Cortex of kidney (tissue), 1 donor: Measurements from ENCODE around the gene EPHB1.
"Not testable (repeated sequence)": the region's sequence is repeated elsewhere in the genome, so short reads cannot be mapped to it uniquely, and the experiment has no call there.

ENCODE experiments used
- DNase-seq: peaks from one replicate; lab custom pipeline; 2025; lab: John Stamatoyannopoulos, UW

The EPHB1 gene

GRCh38 chr3:135084405-135084804 is 289.3 kb downstream of the EPHB1 start:
- no peak for DNase-seq

GRCh38 chr3:135084976-135085375 is 289.9 kb downstream of the EPHB1 start:
- no peak for DNase-seq

GRCh38 chr3:135085652-135086436 is 290.8 kb downstream of the EPHB1 start:
- no peak for DNase-seq

- DNase-seq = no peak
Observed at GRCh38 chr3:135087782-135088181, 292.7 kb downstream of the EPHB1 start.

GRCh38 chr3:135089451-135089850 is 294.4 kb downstream of the EPHB1 start:
- no peak for DNase-seq

- DNase-seq = no peak
Observed at GRCh38 chr3:135090020-135090717, 295.1 kb downstream of the EPHB1 start.

- DNase-seq = no peak
Observed at GRCh38 chr3:135091946-135092345, 296.9 kb downstream of the EPHB1 start.

GRCh38 chr3:135093121-135093520 is 298.1 kb downstream of the EPHB1 start:
- DNase-seq = no peak

GRCh38 chr3:135097276-135097946 is 302.4 kb downstream of the EPHB1 start:
- no peak for DNase-seq

- no peak for DNase-seq
Observed at GRCh38 chr3:135099734-135100355, 304.8 kb downstream of the EPHB1 start.

- DNase-seq = no peak
Observed at GRCh38 chr3:135100366-135100765, 305.3 kb downstream of the EPHB1 start.

- DNase-seq = no peak
Observed at GRCh38 chr3:135103917-135104316, 308.9 kb downstream of the EPHB1 start.

GRCh38 chr3:135106445-135106844 is 311.4 kb downstream of the EPHB1 start:
- DNase-seq = no peak

- DNase-seq = no peak
Observed at GRCh38 chr3:135107043-135107442, 312.0 kb downstream of the EPHB1 start.

GRCh38 chr3:135109681-135110080 is 314.6 kb downstream of the EPHB1 start:
- no peak for DNase-seq

GRCh38 chr3:135114551-135114950 is 319.5 kb downstream of the EPHB1 start:
- DNase-seq = not testable (repeated sequence)

GRCh38 chr3:135117977-135118376 is 322.9 kb downstream of the EPHB1 start:
- no peak for DNase-seq

GRCh38 chr3:135118792-135119191 is 323.7 kb downstream of the EPHB1 start:
- no peak for DNase-seq

- DNase-seq = no peak
Observed at GRCh38 chr3:135125171-135125801, 330.2 kb downstream of the EPHB1 start.

- no peak for DNase-seq
Observed at GRCh38 chr3:135127946-135128470, 332.9 kb downstream of the EPHB1 start.

- DNase-seq = no peak
Observed at GRCh38 chr3:135128818-135129217, 333.8 kb downstream of the EPHB1 start.

GRCh38 chr3:135131290-135131689 is 336.2 kb downstream of the EPHB1 start:
- no peak for DNase-seq
